MM.1S (cell line): Measurements from ENCODE around the gene PALB2.

Experiments
- DNase-seq: peaks from one replicate; pipeline ENCODE4 v3.0.0-alpha.2; 2015
- H2AFZ ChIP-seq: fragments of 300-600 bp; sonication (generic); 2 replicates; pipeline ENCODE4 v1.6.0; 2016; ENCODE audit warnings: antibody characterized with exemption, low read length
- H3F3A ChIP-seq: fragments of 300-600 bp; sonication (generic); 2 replicates; pipeline ENCODE4 v1.6.1; 2016; ENCODE audit warnings: mild to moderate bottlenecking, antibody characterized with exemption, low read length, moderate library complexity, mixed read lengths; ENCODE audit not compliant: insufficient read depth
- H3K27ac ChIP-seq: fragments of 300-600 bp; sonication (generic); 2 replicates; pipeline ENCODE4 v1.5.1; 2016; ENCODE audit warnings: mild to moderate bottlenecking, low read length
- H3K27me3 ChIP-seq: fragments of 300-600 bp; sonication (generic); replicated peaks from 2 replicates; pipeline ENCODE4 v1.6.0; 2016; ENCODE audit warnings: low read length; ENCODE audit not compliant: insufficient read depth
- H3K36me3 ChIP-seq: fragments of 300-600 bp; sonication (generic); replicated peaks from 2 replicates; pipeline ENCODE4 v1.6.1; 2016; ENCODE audit warnings: mild to moderate bottlenecking, low read length, mixed read lengths; ENCODE audit not compliant: insufficient read depth
- H3K4me1 ChIP-seq: fragments of 300-600 bp; sonication (generic); 2 replicates; pipeline ENCODE4 v1.6.1; 2016; ENCODE audit warnings: low read length, mixed read lengths
- H3K4me2 ChIP-seq: fragments of 300-600 bp; sonication (generic); 2 replicates; pipeline ENCODE4 v1.6.0; 2016; ENCODE audit warnings: low read depth, low read length
- H3K4me3 ChIP-seq: fragments of 300-600 bp; sonication (generic); 2 replicates; pipeline ENCODE4 v1.5.1; 2016; ENCODE audit warnings: low read length, mixed read lengths
- H3K79me2 ChIP-seq: fragments of 300-600 bp; sonication (generic); 2 replicates; pipeline ENCODE4 v1.6.1; 2016; ENCODE audit warnings: mixed run types, low read length, mixed read lengths
- H3K9ac ChIP-seq: fragments of 300-600 bp; sonication (generic); 2 replicates; pipeline ENCODE4 v1.6.1; 2016; ENCODE audit warnings: low read length, mixed read lengths
- H3K9me2 ChIP-seq: fragments of 300-600 bp; sonication (generic); replicated peaks from 2 replicates; pipeline ENCODE4 v1.6.1; 2016; ENCODE audit warnings: mild to moderate bottlenecking, low read length, mixed read lengths; ENCODE audit not compliant: insufficient read depth
- H3K9me3 ChIP-seq: fragments of 300-600 bp; sonication (generic); replicated peaks from 2 replicates; pipeline ENCODE4 v1.6.1; 2016; ENCODE audit warnings: mild to moderate bottlenecking, low read length, mixed read lengths; ENCODE audit not compliant: insufficient read depth
- H4K20me1 ChIP-seq: fragments of 300-600 bp; sonication (generic); 2 replicates; pipeline ENCODE4 v1.6.1; 2016; ENCODE audit warnings: mild to moderate bottlenecking, low read length, moderate library complexity, mixed read lengths; ENCODE audit not compliant: insufficient read depth
- EZH2 ChIP-seq: fragments of 300-600 bp; sonication (generic); optimal IDR thresholded peaks from 2 replicates; pipeline ENCODE3; 2017; ENCODE audit warnings: low read depth, mild to moderate bottlenecking, antibody characterized with exemption, low read length, mixed read lengths
- EZH2phosphoT487 ChIP-seq: fragments of 300-600 bp; sonication (generic); IDR thresholded peaks from 2 replicates; pipeline ENCODE4 v1.6.1; 2018; ENCODE audit warnings: antibody characterized with exemption, low read length
- TF ChIP-seq, protein P1 (sequence below): fragments of 300-600 bp; sonication (generic); IDR thresholded peaks from 2 replicates; pipeline ENCODE4 v1.5.1; 2016; ENCODE audit warnings: antibody characterized with exemption, low read length, mixed read lengths

PALB2 gene

DNA sequence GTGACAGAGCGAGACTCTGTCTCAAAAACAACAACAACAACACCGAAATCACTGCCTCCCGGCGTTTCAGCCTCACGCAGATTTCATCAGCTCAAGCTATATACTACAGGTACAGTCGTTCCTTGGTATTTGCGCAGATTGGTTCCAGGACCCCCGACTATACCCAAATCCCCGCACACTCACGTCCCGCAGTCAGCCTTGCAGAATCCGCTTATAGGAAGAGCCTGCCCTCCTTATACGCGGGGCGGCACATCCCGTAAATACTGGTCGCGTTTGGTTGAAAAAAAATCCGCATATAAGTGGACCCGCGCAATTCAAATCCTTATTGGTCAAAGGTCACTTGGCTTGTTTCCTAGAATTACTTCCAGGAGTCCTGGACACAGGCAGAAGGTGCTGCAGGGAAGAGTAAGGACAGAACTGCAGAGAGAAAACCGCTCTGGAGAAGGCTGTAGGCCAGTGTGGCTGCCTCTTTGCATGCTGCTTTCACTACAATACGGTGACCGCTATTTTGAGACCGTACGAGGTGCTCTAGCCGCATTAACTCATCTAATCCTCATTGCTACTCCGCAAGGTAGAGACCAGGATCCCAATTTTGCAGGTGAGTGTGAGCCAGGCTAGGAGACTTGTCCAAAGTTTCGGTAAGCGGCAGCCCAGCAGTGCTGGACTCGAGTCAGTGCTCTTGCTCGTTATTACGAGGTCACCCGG, 45.7 kb downstream of the PALB2 start:
- Histone ChIP-seq H3K27me3 (no peaks in the 10 kb centered on the region), H3K4me3 (peak overlapping the region; percentile 98), H3K27ac (peak overlapping the region; percentile 34; the same call in 1 of the 2 replicates), H4K20me1 (peaks cover 8% of the 10 kb centered on the region; the same call in 1 of the 2 replicates), H3K79me2 (peaks cover 55% of the 10 kb centered on the region), H3K36me3 (peaks cover 19% of the 10 kb centered on the region), H3F3A (peaks cover 11% of the 10 kb centered on the region), H3K9ac (peak overlapping the region; percentile 91), H3K9me3 (no peaks in the 10 kb centered on the region), H3K9me2 (no peaks in the 10 kb centered on the region), H3K4me1 (peaks cover 7% of the 10 kb centered on the region; the same call in 1 of the 2 replicates), H3K4me2 (peak overlapping the region; percentile 98), H2AFZ (peak overlapping the region; percentile 70)
- TF ChIP-seq EZH2 (no peak), EZH2phosphoT487 (no peak)
- TF ChIP-seq, protein P1, sequence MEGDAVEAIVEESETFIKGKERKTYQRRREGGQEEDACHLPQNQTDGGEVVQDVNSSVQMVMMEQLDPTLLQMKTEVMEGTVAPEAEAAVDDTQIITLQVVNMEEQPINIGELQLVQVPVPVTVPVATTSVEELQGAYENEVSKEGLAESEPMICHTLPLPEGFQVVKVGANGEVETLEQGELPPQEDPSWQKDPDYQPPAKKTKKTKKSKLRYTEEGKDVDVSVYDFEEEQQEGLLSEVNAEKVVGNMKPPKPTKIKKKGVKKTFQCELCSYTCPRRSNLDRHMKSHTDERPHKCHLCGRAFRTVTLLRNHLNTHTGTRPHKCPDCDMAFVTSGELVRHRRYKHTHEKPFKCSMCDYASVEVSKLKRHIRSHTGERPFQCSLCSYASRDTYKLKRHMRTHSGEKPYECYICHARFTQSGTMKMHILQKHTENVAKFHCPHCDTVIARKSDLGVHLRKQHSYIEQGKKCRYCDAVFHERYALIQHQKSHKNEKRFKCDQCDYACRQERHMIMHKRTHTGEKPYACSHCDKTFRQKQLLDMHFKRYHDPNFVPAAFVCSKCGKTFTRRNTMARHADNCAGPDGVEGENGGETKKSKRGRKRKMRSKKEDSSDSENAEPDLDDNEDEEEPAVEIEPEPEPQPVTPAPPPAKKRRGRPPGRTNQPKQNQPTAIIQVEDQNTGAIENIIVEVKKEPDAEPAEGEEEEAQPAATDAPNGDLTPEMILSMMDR = no peak
- no peak for DNase-seq

DNA sequence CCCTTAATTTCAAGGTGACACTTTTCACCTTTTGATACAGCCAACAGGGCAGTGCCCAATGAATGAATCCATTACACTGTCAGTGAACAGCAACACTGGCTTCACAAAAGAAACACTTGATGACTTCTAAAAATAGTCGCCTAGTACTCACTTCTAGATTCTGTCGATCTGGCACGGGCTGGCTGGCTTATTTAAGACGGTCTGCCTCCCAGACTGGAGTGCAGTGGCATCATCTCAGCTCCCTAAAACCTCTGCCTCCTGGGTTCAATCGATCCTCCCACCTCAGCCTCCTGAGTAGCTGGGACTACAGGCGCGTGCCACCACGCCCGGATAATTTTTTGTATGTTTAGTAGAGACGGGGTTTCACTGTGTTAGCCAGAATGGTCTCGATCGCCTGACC, 46.9 kb downstream of the PALB2 start:
- H3K4me1 ChIP-seq = peaks cover 7% of the 10 kb centered on the region; the same call in 1 of the 2 replicates
- no peak for DNase-seq
- H3K36me3 ChIP-seq = peaks cover 19% of the 10 kb centered on the region
- H3K27me3 ChIP-seq = no peaks in the 10 kb centered on the region
- no peak overlapping the region for H3K9ac ChIP-seq
- peaks cover 8% of the 10 kb centered on the region; the same call in 1 of the 2 replicates for H4K20me1 ChIP-seq
- no peaks in the 10 kb centered on the region for H3K9me2 ChIP-seq
- no peak overlapping the region for H2AFZ ChIP-seq
- H3K9me3 ChIP-seq = no peaks in the 10 kb centered on the region
- H3K27ac ChIP-seq = no peak overlapping the region
- H3K4me3 ChIP-seq = no peak overlapping the region
- H3K79me2 ChIP-seq = peaks cover 67% of the 10 kb centered on the region
- H3F3A ChIP-seq = peaks cover 11% of the 10 kb centered on the region
- H3K4me2 ChIP-seq = no peak overlapping the region
- TF ChIP-seq, protein P1 = no peak
- TF ChIP-seq EZH2 = no peak
- no peak for TF ChIP-seq EZH2phosphoT487

DNA sequence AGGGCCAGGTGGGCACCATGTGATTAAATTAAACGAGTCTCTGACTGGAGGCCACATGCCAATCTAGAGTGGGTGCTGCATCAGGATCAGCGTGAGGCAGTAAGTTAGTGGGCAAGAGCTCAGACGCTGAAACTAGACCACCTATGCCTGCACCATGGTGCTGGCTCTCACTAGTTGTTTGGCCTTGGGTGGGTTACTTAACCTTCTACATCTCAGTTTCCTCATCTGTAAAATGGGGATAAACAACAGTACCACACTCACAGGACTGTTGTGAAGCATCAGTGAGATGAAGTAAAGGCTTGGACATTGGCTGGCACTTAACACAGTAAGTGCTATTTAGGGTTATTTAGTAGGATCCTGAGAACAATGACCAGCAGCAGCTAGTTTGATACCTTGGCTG, 50.9 kb downstream of the PALB2 start:
- Histone ChIP-seq H4K20me1 (peaks cover 16% of the 10 kb centered on the region; the same call in 1 of the 2 replicates), H3K9me3 (no peaks in the 10 kb centered on the region), H2AFZ (no peak overlapping the region), H3K4me3 (no peak overlapping the region), H3K9me2 (no peaks in the 10 kb centered on the region), H3K9ac (no peak overlapping the region), H3K27me3 (no peaks in the 10 kb centered on the region), H3K79me2 (peaks cover 89% of the 10 kb centered on the region), H3F3A (no peaks in the 10 kb centered on the region), H3K4me1 (peaks cover 5% of the 10 kb centered on the region; the same call in 1 of the 2 replicates), H3K4me2 (no peak overlapping the region), H3K27ac (no peak overlapping the region), H3K36me3 (peaks cover 20% of the 10 kb centered on the region)
- no peak for DNase-seq
- no peak for TF ChIP-seq EZH2
- no peak for TF ChIP-seq EZH2phosphoT487
- TF ChIP-seq, protein P1 = no peak
